COLO668 (cell line): ENCODE data around the gene KATNAL1.

ENCODE experiments used
- DNase-seq: peaks from one replicate; lab custom pipeline; 2025; ENCODE audit not compliant: unreplicated experiment; lab: John Stamatoyannopoulos, UW

KATNAL1 gene

DNA sequence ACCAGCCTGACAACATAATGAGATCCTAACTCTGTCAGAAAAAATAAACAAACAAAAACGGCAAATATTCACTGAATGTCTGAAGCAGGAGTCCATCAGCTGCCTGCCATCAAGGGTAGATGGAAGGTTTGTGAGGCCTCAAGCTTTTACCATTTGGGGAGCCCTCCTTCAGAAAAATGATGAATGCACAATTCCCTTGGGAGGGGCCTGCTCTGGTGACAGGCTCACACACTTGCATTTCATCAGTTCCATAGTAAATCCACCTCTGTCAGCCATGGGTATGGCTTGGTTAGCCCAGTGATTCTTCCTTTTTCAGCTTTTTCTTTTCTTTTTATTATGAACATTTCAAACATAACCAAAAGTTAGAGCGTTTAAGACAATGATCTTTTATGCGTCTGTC, 26.3 kb upstream of the KATNAL1 start:
- no peak for DNase-seq

DNA sequence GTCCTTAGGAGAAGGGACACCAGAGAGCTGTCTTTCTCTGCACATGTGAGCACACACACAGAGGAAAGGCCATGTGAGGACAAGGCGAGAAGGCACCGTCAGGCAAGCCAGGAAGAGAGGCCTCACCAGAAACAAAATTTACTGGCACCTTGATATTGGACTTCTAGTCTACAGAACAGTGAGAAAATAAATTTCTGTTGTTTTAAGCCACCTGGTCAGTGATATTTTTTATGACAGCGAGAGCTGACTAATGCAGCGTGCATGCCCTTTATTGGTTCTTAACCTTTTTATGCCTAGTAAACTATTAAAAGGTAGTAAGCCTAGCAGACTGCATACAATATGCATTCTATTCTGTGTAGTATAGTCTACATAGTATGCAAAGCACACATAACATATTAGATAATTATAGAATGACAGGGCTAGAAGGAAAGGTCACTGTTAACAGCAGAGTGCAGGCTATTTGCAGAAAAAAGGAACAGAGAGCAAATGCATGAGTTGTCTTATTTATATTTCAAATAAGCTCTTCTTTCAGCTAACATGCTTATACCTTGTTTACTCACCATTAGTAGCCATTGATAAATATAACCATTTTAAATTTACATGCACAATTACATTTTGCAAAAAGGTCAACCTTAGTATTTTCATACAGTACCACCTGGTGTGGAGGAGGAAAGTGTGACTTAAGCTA, 25.2 kb upstream of the KATNAL1 start:
- no peak for DNase-seq

DNA sequence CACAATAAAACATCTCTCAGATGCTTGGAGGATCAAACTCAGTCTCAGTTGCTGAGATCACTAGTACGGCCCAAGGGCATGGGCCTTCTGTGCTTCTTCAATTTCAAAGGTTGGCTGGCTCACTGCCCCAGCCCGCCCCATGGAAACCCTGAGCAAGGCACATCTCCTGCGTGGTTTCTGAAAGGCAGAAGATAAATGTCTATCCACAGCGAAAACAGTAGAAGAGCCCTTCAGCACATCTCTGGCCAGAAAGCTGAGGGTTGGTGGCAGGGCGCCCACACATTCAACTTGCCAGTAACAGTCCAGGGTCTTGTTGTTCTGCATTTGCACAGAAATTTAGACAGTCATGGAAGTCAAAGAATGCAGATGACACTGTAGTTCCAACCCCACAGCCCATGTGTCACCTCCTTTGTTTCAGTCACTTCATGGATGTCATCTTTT, 24.0 kb upstream of the KATNAL1 start:
- DNase-seq = no peak

DNA sequence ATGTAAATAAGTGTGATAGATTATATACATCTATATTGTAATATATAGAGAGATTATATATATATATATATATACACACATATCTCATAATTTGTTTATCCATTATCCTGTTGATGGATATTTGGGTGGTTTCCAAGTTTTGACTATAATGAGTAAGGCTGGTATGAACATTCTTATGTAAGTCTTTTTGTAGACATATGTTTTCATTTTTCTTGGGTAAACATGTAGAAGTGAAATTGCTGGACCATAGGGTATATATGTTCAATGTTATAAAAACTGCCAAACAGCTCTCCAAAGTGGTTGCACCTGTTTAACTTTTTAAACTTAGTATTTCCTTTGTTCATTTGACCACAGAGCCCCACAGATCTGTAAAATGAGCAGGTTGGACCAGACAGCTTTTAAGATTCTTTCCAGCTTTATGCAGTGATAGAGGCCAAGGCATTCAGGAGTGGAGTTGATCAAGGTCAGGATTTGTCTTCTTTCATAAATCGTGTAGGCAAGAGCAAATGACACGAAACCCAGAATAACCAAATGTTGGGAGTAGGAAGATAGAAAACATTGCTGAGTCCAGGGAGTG, 21.7 kb upstream of the KATNAL1 start:
- DNase-seq = no peak

DNA sequence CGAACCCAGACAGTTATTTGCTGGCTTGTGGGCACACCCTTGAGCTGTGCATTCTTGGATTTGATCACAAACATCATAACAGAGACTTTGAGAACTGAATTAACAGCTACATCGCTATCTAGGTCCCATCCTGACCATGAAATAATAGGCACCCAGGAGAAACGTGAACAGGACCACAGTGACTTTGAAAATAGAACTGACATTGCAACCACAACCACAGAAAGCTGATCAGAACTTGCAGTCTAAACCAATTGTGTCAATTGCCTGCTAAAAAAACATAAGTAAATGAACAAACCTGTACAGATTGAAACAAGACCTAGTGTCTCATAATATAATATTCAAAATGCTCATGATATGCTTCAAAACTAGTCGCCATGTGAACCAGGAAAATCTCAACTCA, 18.3 kb upstream of the KATNAL1 start:
- no peak for DNase-seq

DNA sequence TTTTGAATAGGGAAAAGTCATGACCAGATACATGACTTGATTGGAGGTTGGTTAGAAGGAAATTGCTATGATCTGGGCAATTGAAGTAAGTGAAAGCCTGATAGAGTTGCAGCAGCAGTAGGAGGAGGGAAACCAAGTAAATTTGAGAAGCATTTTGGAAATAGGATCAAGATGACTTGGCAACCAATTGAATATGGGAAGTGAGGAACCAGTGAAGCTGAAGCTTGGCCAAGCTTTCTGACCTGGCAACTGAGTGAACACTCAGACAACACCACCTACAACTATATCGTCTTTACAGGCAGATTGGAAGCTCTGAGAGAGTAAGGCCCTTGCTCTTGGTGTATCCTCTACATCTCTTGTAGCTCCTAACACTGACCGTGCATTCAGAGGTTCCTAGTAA, 16.2 kb upstream of the KATNAL1 start:
- DNase-seq = no peak

DNA sequence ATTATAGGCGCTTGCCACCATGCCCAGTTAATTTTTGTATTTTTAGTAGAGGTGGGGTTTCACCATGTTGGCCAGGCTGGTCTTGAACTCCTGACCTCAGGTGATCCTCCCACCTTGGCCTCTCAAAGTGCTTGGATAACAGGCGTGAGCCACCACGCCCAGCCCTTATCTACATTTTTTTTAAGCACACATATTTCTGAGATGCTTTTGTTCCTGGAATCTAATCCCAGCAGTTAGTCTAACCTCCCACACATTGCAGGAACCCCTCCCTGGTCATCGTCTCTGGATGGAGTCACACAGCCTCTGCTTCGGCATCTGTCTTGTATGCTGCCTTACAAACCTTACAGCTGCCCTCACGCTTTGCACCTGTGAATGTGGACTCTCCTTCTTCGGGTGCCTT, 15.1 kb upstream of the KATNAL1 start:
- no peak for DNase-seq

DNA sequence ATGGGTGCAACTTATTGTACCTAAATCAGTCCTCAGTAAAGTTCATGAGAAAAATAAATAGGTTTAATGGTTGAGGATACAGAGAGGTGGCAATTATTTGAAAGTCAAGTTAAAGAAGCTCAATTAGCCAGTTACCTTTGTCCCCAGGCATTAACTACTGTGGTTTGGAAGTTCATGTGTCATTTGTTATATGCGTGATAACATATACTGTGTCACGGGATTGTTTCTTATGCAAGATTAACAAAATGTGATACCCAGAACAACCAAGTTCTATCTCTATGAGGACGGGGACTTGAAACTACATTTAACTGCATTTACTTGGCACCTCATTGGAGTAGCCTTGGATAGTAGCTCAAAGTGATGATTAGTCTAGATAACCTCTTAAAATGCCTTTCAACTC, 13.9 kb upstream of the KATNAL1 start:
- no peak for DNase-seq

DNA sequence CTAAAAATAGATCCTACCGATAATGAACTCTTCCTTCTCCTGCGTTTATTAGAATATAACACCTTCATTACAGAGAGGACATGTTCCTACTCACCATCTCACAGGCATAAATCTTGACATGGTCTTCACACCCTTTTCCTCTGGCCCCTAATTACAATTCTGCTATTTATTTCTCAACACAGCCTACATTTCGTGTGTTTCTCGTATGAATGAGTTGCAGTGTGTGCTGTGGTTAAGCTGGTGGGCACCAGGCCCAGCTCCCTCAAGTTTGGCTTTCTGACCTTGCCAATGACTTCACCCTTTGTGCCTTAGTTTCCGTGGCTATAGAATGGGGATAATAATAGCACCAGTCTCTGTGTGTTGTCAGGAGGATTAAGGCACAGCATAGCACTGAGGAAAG, 12.3 kb upstream of the KATNAL1 start:
- DNase-seq = no peak

DNA sequence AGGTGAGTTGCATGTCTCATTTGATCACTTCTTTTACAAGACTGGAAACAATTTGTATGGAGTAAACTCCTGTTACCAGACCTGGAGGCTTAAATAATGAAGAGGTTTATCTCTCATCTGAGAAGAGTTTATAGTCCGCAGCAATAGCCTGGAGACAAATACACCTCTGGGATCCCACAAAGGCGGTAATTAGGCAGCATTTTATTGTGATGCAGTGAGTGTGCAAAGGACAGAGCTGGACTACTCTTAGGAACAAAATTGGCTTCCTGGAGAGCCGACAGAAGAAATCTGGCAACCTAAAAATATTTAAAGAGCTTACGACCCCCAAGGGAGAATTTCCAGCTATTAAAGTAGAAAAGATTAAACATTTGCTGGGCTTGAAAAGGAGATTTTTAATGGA, 11.8 kb upstream of the KATNAL1 start:
- DNase-seq = no peak

DNA sequence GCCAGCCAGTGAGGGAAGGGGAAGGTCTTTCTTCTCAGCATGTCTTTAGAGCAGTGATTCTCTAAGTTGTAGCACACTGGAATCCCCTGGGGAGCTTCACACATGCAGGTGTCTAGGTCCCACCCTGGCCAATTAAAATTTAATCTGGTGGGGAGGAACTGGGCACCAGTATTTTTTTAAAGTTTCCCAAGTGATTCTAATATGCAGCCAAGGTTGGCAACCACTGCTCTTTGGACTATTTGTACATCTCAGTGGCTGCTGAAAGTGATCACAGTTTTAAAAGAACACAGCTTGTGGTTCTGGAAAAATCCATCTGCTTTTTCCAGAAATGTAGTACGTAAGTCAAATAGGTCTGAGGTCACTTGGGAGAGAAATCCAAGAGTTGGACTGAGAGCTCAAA, 10.7 kb upstream of the KATNAL1 start:
- DNase-seq = no peak

DNA sequence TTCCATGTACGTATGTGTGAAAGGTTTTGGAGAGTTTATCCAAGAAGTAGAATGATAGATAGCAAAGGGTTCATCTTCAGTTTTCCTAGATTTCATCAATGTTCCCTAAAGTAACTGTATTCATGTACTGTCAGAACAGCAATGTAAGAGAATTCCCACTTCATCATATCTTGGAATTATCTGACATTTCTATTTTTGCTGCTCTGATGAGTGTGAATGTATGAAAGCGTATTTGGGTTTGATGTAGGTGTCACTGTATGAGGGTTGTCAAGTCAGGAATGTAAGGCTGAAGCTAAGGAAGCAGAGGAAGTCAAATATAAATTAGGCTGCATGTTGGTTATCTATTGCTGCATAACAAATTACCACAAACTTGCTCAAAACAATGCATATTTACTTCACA, 7.2 kb upstream of the KATNAL1 start:
- DNase-seq = no peak

DNA sequence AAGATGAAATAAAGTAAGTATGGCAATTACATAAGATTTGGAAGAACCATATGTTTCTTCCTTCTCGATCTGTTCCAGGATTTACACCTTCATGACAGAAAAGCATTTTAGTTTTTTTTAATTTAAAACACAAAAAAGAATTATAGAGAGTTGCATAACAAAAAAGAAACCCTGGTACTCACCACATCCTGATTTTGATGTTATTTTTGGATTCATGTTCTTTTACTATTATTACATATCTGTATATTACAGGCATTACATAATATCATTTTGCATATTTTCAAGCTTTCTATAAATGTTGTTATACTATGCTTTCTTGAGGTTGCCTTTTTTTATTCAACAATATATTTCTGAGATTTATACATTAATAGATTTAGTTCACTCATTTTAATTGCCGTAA, 6.7 kb upstream of the KATNAL1 start:
- DNase-seq = no peak

DNA sequence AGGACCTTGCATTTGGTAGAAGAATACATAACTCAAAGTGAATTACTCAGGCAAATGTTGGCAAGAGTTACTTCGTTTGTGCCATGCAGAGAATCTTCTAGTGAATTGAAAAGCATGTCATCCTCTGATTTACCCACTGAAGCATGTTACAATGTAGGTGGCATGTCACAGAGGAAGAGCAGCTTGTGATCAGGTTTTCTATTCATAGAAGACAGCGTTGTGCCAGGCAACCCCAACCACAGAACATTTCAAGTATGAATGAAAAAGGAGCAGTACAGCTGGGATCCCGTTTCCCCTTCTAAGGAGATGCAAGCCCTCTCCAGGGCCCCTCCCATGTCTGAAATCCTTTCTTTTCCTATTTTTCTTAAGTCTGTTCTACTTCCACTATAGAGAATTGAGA, 6.0 kb upstream of the KATNAL1 start:
- DNase-seq = no peak

DNA sequence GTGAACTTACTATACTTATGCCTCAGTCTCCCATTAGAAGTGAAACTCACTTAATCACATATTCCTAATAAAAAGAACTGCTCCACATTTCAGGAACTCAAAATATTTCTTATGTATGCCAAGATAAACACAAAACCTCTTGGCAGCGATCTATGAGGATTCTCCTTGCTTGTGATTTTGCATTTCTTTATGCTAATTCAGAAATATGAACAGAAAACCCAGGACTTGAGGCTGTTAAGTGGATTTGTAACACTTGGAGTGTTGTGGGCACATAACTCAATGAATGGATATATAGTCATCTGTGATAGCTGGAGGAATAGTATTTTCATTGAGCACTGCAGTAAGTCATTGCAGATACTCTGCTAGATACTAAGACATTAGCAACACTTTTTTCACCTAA, 5.6 kb upstream of the KATNAL1 start:
- no peak for DNase-seq

DNA sequence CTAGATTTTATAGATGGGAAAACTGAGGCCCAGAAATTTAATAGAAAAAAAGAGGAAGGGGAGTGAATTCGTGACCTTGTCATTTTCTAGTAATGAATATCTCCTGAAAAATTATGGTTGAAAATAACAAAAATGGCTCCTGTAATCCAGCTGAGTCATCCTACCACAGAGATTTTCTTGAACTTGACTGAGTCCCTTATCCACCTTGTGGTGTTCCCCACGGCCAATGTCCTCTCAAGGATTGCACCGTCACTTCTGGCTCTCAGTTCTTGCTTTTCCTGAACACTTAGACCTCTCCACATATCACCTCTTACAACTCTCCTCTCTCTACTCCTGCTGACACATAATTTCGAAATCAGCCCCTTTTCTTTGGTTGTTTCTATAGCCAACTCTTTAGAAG, 1.2 kb upstream of the KATNAL1 start:
- DNase-seq = no peak

DNA sequence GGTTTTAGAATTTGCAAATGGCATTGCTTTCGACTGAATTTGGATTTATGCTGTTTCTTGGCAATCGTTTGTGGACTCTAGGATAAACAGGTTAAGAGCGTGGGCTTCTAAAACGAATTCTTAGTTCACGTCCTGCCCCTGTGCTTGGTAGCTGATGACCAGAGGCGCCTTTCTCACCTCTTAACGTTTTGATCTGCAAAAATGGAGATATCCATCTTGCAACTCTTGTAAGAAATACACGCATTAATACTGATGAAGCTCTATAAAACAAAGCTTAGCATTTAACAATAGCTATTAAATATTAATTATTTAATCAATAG, 580 bp upstream of the KATNAL1 start:
- no peak for DNase-seq

DNA sequence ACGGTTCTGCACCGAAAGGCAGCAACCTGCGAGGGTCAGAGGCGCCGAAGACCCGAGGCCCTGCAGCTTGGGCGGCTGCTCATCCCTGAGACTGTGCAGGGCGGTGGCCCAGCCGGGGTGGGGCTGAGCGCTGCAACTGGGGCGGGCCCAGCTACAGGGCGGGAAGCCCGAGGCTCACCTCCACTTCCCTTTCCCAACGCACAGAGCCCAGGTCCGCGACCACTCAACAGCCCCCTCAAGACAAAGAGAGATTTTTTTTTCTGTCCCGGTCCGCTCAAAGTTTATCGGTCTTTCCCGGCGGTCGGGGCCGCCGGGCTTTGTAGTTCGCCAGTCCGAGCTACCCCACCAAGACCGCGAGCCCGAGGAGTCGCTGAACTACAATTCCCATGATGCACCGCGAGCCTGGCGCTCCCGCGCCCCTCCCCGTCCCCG, 573 bp downstream of the KATNAL1 start:
- peak; percentile 99 for DNase-seq

DNA sequence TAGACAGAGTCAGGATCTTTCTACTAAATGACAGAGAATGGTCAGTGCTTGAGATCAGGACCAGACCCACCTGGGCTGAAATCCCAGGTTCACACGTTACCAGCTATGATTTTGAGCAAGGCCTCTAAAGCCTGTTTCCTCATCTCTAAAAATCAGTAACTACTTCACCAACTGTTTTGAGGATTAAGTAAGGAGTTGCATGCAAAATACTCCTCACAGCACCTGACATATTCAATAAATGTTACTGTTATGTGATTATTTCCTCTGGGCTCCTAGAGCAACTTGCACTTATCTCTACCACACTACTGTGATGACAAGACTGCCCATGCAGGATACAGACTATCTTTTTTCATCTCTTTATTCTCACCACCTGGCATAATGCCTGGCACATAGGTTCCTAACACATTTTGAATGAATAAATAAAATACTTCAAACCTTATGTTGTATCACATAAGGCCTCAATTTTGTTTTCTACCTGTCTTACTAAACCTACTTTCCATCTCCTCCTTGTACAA, 1.8 kb downstream of the KATNAL1 start:
- no peak for DNase-seq

DNA sequence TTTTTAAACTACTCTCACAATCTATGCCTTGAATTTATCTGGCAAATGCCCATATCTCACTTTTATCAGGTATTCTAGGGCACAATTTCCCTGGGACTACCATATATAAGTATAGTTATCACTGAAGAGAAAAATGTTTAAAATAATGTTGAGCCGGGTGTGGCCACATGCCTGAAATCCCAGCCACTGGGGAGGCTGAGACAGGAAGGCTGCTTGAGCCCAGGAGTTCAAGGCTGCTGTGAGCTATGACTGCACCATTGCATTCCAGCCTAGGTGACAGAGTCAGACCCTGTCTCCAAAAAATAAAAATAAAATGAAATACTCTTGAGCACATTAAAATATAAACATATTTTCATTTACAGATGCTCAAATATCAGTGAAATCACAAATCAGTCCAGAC, 4.1 kb downstream of the KATNAL1 start:
- no peak for DNase-seq

DNA sequence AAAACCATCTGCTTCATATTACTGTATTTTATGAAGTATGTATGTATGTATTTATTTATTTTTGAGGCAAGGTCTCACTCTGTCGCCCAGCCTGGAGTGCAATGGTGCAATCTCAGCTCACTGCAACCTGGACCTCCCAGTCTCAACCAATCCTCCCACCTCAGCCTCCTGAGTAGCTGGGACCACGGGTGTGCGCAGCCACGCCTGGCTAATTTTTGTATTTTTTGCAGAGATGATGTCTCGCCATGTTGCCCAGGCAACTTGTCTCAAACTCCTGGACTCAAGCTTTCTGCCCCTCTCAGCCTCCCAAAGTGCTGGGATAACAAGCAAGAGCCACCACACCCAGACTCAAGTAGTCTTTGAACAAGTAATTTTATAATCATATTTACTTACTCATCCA, 5.5 kb downstream of the KATNAL1 start:
- no peak for DNase-seq

DNA sequence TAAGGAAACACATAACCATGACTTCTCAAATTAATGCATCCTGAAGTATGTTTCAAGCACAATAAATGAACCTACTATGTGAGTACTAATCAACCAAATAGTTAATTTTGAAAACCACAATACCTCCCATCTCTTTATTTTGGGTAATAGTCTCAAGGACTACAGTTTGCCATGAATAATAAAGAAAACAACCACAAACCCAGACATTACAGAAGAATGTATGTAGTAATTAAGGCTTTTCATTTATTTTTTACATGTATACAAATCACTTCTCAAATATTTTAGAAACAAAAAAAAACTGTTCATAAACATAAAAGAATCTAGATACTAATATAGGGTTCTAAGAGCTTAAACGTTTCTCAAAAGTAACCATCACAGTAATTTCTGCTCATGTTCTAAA, 6.8 kb downstream of the KATNAL1 start:
- no peak for DNase-seq

DNA sequence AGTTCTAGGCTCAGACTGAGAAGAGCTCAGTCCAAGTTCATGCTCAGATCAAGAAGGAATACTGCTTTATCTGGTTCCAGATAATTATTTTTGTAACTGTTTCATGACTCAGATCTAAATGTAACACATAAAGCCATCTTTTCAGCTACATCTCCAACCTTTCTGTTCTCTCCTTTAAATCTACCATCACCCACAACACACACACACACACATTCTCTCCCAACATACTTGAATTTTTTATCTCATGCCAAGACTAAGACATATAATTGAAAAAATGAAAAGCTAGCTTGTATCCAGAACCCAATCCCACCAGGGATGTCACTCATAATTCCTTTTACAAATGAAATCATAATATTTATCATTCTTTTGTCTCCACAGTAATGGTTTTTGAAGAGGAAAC, 7.6 kb downstream of the KATNAL1 start:
- no peak for DNase-seq
